ENCODE results near the gene METAP1. TPM values are rescaled to one million over a fixed set of nuclear protein-coding genes. Genes with fewer than 3 reads are reported as not detected.

The METAP1 gene
- total RNA-seq, 1 experiment from 2014 or later, result 112 TPM

GRCh38 chr4:99088481-99089365 lies 93.2 kb downstream of the METAP1 start, which contains the start of gene ADH5:
TSS of gene ADH5 (minus strand) at chr4:99088788. CDS start at chr4:99088700, 88 bp downstream.
- peak within 1 kb of the TSS; percentile 76 for H2AFZ ChIP-seq (ENCODE audit: low read depth, low read length, poor library complexity, severe bottlenecking)
- no peaks in the 10 kb centered on the region for H3K9me3 ChIP-seq (ENCODE audit: control insufficient read depth in 1 of 2, insufficient read depth in 1 of 2, low read depth in 1 of 2, low read length in 2 of 2)
- RAD21 ChIA-PET (ENCODE audit: low non-redundant PET in 1 of 2, low total read pairs in 2 of 2, uncharacterized antibody in 2 of 2, unreplicated experiment in 2 of 2), result no interaction called here
- POLR2A ChIA-PET, result interaction anchor here (0.7 kb wide), 1 partner anchor 1757 kb away, joined by 3 read pairs; no protein-coding TSS in a partner anchor
- H3K27ac ChIP-seq (ENCODE audit: low read depth, low read length), result peak within 1 kb of the TSS; percentile 66
- BruUV-seq (replicated peaks), result TSS peak; percentile 90
- CTCF ChIA-PET, result no interaction called here
- no peaks in the 10 kb centered on the region for H3K27me3 ChIP-seq (ENCODE audit: insufficient read depth, low read length)
- peaks cover 10 to 14% of the 10 kb centered on the region in 2 experiments; a peak in 2 of 4 replicates for H3K36me3 ChIP-seq (ENCODE audit: control insufficient read depth in 1 of 2, insufficient read depth in 2 of 2, low read length in 2 of 2)
- H4K20me1 ChIP-seq (ENCODE audit: insufficient read depth), result no peaks in the 10 kb centered on the region
- intact Hi-C loops (cut with micrococcal nuclease), result no loop called here
- ATAC-seq, result peak; percentile 93
- H3K9me2 ChIP-seq (ENCODE audit: insufficient read depth), result no peaks in the 10 kb centered on the region
- H3K79me2 ChIP-seq (ENCODE audit: insufficient read depth, low read length), result peaks cover 53% of the 10 kb centered on the region
- peak within 1 kb of the TSS; percentile 90 for H3K9ac ChIP-seq (ENCODE audit: low read length)
- peak within 1 kb of the TSS; percentile 77 to 90 for H3K4me3 ChIP-seq (replicated peaks in 1 of 2; ENCODE audit: low read depth in 1 of 2, low read length in 2 of 2)
- H3K4me2 ChIP-seq (ENCODE audit: low read length), result peak within 1 kb of the TSS; percentile 97
- DNase-seq (ENCODE audit: low read depth, low spot score), result peak; percentile 76
- peaks cover 4 to 14% of the 10 kb centered on the region in 2 experiments; a peak in 3 of 4 replicates for H3K4me1 ChIP-seq (ENCODE audit: control insufficient read depth in 1 of 2, insufficient read depth in 2 of 2, low read length in 2 of 2)
- TF ChIP-seq RAD21 (IDR thresholded peaks at IDR 0.05; ENCODE audit: low read depth) (no peak), CEBPB (IDR thresholded peaks at IDR 0.05; ENCODE audit: low read depth) (no peak), POLR2AphosphoS5 (IDR thresholded peaks at IDR 0.05; ENCODE audit: low read depth, low read length) (peak; percentile 95), EZH2 (IDR thresholded peaks at IDR 0.05) (no peak), YY1 (IDR thresholded peaks at IDR 0.05; ENCODE audit: extremely low read depth, insufficient replicate concordance, low read depth, low read length) (peak; percentile 91), JUND (IDR thresholded peaks at IDR 0.05) (no peak), ZFX (IDR thresholded peaks at IDR 0.05) (peak; percentile 42; the same call in 1 of the 2 replicates), SIN3A (IDR thresholded peaks at IDR 0.05; ENCODE audit: low read depth) (peak; percentile 79), POLR2A (IDR thresholded peaks at IDR 0.05; ENCODE audit: borderline replicate concordance, extremely low read depth, insufficient read depth, insufficient read length) (peak; percentile 97), ATF3 (IDR thresholded peaks at IDR 0.05) (no peak), CBX3 (IDR thresholded peaks at IDR 0.05; ENCODE audit: low read depth) (0 out of 2 replicates have a peak, but pooled peaks have one; percentile 63), ZBTB33 (IDR thresholded peaks at IDR 0.05; ENCODE audit: extremely low read depth, insufficient replicate concordance, low read length) (peak; percentile 58), EZH2phosphoT487 (IDR thresholded peaks at IDR 0.05; ENCODE audit: borderline replicate concordance) (no peak), SP1 (IDR thresholded peaks at IDR 0.05; ENCODE audit: low read depth) (peak; percentile 47; the same call in 1 of the 2 replicates), FOSL1 (IDR thresholded peaks at IDR 0.05; ENCODE audit: low read depth) (no peak), ZNF274 (IDR thresholded peaks at IDR 0.05; ENCODE audit: low read depth, low read length) (no peak), EGR1 (IDR thresholded peaks at IDR 0.05; ENCODE audit: low read depth) (no peak), TCF7L2 (IDR thresholded peaks at IDR 0.05; ENCODE audit: borderline replicate concordance, extremely low read depth, insufficient read depth, insufficient read length) (no peak), ELF1 (IDR thresholded peaks at IDR 0.05; ENCODE audit: borderline replicate concordance, low read depth) (no peak)
- TF ChIP-seq, protein P1, sequence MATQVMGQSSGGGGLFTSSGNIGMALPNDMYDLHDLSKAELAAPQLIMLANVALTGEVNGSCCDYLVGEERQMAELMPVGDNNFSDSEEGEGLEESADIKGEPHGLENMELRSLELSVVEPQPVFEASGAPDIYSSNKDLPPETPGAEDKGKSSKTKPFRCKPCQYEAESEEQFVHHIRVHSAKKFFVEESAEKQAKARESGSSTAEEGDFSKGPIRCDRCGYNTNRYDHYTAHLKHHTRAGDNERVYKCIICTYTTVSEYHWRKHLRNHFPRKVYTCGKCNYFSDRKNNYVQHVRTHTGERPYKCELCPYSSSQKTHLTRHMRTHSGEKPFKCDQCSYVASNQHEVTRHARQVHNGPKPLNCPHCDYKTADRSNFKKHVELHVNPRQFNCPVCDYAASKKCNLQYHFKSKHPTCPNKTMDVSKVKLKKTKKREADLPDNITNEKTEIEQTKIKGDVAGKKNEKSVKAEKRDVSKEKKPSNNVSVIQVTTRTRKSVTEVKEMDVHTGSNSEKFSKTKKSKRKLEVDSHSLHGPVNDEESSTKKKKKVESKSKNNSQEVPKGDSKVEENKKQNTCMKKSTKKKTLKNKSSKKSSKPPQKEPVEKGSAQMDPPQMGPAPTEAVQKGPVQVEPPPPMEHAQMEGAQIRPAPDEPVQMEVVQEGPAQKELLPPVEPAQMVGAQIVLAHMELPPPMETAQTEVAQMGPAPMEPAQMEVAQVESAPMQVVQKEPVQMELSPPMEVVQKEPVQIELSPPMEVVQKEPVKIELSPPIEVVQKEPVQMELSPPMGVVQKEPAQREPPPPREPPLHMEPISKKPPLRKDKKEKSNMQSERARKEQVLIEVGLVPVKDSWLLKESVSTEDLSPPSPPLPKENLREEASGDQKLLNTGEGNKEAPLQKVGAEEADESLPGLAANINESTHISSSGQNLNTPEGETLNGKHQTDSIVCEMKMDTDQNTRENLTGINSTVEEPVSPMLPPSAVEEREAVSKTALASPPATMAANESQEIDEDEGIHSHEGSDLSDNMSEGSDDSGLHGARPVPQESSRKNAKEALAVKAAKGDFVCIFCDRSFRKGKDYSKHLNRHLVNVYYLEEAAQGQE (IDR thresholded peaks at IDR 0.05; ENCODE audit: low read depth), result no peak
